ENCODE results near the gene RAMACL.

RAMACL gene

GRCh38 chr6:166617359-166617758, 30.9 kb upstream of the RAMACL start:
- no peak for DNase-seq

GRCh38 chr6:166616261-166617238, 30.1 kb upstream of the RAMACL start:
- DNase-seq, result no peak

GRCh38 chr6:166615059-166615770, 28.7 kb upstream of the RAMACL start:
- DNase-seq, result no peak

- DNase-seq, result no peak
Observed at GRCh38 chr6:166614589-166614988, 28.1 kb upstream of the RAMACL start.

- DNase-seq, result no peak
Observed at GRCh38 chr6:166614171-166614583, 27.7 kb upstream of the RAMACL start.

GRCh38 chr6:166613027-166613426, 26.5 kb upstream of the RAMACL start:
- DNase-seq, result no peak

- no peak for DNase-seq
Observed at GRCh38 chr6:166612471-166612881, 26.0 kb upstream of the RAMACL start.

- no peak for DNase-seq
Observed at GRCh38 chr6:166611631-166612030, 25.2 kb upstream of the RAMACL start.

GRCh38 chr6:166610069-166610468, 23.6 kb upstream of the RAMACL start:
- DNase-seq, result no peak

GRCh38 chr6:166608774-166609173, 22.3 kb upstream of the RAMACL start:
- no peak for DNase-seq

GRCh38 chr6:166605752-166606151, 19.3 kb upstream of the RAMACL start:
- no peak for DNase-seq

- no peak for DNase-seq
Observed at GRCh38 chr6:166604911-166605310, 18.4 kb upstream of the RAMACL start.

- DNase-seq, result no peak
Observed at GRCh38 chr6:166604328-166604727, 17.9 kb upstream of the RAMACL start.

- DNase-seq, result no peak
Observed at GRCh38 chr6:166603043-166603690, 16.7 kb upstream of the RAMACL start.

GRCh38 chr6:166601956-166602355, 15.5 kb upstream of the RAMACL start:
- no peak for DNase-seq

GRCh38 chr6:166600931-166601330, 14.5 kb upstream of the RAMACL start:
- DNase-seq, result no peak

- no peak for DNase-seq
Observed at GRCh38 chr6:166599205-166599604, 12.7 kb upstream of the RAMACL start.

GRCh38 chr6:166598441-166599138, 12.1 kb upstream of the RAMACL start:
- DNase-seq, result peak in 1 of 2 donors; percentile 44

- no peak for DNase-seq
Observed at GRCh38 chr6:166597711-166598440, 11.4 kb upstream of the RAMACL start.

- DNase-seq, result no peak
Observed at GRCh38 chr6:166596776-166597507, 10.5 kb upstream of the RAMACL start.

GRCh38 chr6:166595949-166596348, 9.5 kb upstream of the RAMACL start:
- DNase-seq, result no peak

All from hippocampal formation (tissue), 2 donors.